A549 (cell line): ENCODE results near the gene INPP5K.

Source experiments
- EP300 ChIP-seq, 2 experiments: fragments of >200 bp; sonication (Bioruptor Twin); formaldehyde crosslinking; IDR thresholded peaks; 2 replicates in 1 of 2; 3 replicates in 1 of 2; pipeline ENCODE4 v1.6.1; 2016 to 2017
- HOXB13 ChIP-seq: fragments of 250-450 bp; sonication (Bioruptor Pico); IDR thresholded peaks from 2 replicates; pipeline ENCODE4 v1.5.0; 2020; ENCODE audit warnings: low read depth, mild to moderate bottlenecking, moderate library complexity

DNA sequence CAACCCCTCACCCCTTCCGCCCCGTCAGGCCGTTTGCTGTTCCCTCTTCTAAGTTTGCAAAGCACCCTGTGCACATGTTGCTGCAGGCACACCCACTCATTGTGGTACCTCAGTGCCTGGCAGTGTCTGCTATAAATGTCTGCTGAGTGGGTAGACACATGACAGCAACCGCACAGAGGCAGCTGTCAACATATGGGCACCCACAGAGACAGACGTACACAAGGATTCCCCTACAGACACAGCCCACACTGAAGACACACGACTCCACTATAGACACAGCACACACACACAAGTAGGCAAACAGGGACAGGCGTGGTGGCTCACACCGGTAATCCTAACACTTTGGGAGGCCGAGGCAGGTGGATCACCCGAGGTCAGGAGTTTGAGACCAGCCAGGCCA, 42.6 kb downstream of the INPP5K start:
- TF ChIP-seq EP300 (IDR thresholded peaks at IDR 0.05) = no peak
- TF ChIP-seq HOXB13 (CRISPR knock-in tag) = no peak
